ENCODE results near the gene RASA2.
A peak's percentile ranks its signal among the peaks of the same experiment; 100 is the strongest.
"Not testable (repeated sequence)": the region's sequence is repeated elsewhere in the genome, so short reads cannot be mapped to it uniquely, and the experiment has no call there.

RASA2 gene

DNA sequence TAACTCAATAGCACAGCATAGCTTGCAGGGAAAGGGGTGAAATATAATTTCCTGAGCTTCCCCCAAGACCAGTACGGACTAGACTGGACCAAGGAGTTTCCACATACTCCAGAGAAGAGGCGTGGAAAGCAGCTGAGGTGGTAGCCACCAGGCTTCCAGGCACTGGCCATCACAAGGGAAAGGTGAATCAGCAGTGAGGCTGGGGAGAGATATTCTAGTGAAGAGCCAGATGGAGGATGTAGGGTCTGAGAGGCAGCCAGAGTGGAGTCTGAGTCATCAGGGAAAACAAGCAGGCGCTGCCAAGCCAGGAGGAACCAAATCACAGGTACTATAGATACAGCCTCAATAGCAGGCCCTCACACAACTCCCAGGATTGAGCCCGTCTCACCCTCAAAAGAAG lies 9.6 kb upstream of the RASA2 start:
- Mint-ChIP-seq H3K4me1 (peaks cover 12% of the 10 kb centered on the region), H3K36me3 (no peaks in the 10 kb centered on the region), H3K27ac (no peak overlapping the region), H3K27me3 (no peaks in the 10 kb centered on the region), H3K9me3 (peaks cover 4% of the 10 kb centered on the region), H3K4me3 (no peak overlapping the region)
- ATAC-seq, result no peak

DNA sequence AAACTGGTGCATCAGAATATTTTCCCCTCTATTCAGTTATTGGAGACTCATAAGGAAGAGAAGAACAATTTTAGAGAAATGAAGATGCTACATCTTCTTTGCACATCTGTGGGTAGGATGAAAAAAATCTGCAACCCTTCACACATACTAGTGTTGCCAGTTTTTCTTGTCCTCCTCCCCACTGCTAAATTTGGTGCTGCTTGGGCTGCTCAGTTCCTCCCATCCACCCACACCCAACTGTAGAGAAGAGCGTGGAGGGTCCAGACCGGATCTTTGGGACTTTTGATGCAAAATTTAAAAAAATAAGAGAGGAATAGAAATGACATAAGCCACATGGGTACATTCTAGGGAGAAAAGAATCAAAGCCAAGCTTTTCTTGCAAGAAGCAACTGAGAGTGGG lies 8.7 kb upstream of the RASA2 start:
- Mint-ChIP-seq H3K4me3 (no peak overlapping the region), H3K36me3 (no peaks in the 10 kb centered on the region), H3K27me3 (no peaks in the 10 kb centered on the region), H3K4me1 (peaks cover 13% of the 10 kb centered on the region), H3K27ac (peak overlapping the region; percentile 4), H3K9me3 (peaks cover 4% of the 10 kb centered on the region)
- no peak for ATAC-seq

- not testable (repeated sequence) for ATAC-seq, H3K9me3 Mint-ChIP-seq, H3K36me3 Mint-ChIP-seq, H3K4me3 Mint-ChIP-seq, H3K27me3 Mint-ChIP-seq
- Mint-ChIP-seq H3K4me1 (peaks cover 19% of the 10 kb centered on the region), H3K27ac (peak overlapping the region; percentile 4)
Observed at GRCh38 chr3:141478840-141479239, 8.0 kb upstream of the RASA2 start.

DNA sequence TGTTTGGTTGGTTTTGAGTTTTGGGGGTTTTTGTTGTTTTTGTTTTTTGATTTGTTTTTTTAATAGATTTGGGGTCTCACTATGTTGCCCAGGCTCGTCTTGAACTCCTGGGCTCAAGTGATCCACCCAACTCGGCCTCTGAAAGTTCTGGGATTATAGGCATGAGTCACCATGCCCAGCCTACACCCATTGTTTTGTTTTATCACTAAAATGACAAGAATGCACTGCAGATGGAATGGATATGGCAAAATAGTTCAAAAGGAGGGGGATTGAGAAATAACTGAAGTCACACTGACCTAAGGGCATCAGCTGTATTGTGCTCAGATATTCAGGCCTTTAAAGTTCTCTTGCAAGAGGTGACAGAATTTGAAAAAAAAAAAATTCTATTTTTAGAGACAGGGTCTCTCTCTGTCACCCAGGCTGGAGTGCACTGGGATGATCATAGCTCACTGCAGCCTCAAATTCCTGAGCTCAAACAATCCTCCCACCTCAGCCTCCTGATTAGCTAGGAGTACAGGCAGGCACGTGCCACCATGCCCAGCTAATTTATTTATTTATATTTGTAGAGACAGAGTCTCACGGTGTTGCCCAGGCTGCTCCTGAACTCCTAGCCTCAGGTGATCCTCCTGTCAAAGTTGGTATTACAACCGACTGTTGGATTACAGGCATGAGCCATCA lies 4.4 kb upstream of the RASA2 start:
- no peak for ATAC-seq
- Mint-ChIP-seq H3K27ac (no peak overlapping the region), H3K4me1 (peaks cover 36% of the 10 kb centered on the region), H3K9me3 (peaks cover 4% of the 10 kb centered on the region), H3K27me3 (no peaks in the 10 kb centered on the region), H3K36me3 (no peaks in the 10 kb centered on the region), H3K4me3 (no peak overlapping the region)

DNA sequence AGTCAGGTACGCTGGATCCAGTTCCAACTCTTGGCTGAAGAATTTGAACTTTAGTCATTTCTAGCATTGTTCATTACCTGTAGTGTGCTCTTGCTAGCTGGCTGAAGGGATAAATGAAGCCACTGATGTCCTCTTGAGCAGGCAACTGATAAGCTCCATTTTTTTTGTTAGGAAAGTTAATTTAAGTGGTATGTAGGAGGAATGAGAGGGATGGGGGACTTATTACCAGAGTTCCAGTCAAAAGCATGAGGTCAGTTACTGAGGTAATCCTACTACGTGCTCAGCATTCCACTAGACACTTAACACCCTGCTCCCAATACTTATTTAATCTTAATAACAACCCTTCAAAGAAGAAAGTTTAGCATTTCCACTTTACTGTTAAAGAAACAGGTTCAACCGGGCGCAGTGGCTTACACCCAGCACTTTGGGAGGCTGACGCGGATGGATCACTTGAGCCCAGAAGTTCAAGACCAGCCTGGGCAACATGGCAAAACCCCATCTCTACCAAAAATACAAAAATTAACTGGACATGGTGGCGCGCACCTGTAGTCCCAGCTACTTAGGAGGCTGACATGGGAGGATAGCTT lies 2.0 kb upstream of the RASA2 start:
- no peak overlapping the region for H3K27ac Mint-ChIP-seq
- H3K9me3 Mint-ChIP-seq, result no peaks in the 10 kb centered on the region
- H3K4me1 Mint-ChIP-seq, result peaks cover 41% of the 10 kb centered on the region
- H3K27me3 Mint-ChIP-seq, result no peaks in the 10 kb centered on the region
- no peak for ATAC-seq
- H3K36me3 Mint-ChIP-seq, result no peaks in the 10 kb centered on the region
- no peak overlapping the region for H3K4me3 Mint-ChIP-seq

DNA sequence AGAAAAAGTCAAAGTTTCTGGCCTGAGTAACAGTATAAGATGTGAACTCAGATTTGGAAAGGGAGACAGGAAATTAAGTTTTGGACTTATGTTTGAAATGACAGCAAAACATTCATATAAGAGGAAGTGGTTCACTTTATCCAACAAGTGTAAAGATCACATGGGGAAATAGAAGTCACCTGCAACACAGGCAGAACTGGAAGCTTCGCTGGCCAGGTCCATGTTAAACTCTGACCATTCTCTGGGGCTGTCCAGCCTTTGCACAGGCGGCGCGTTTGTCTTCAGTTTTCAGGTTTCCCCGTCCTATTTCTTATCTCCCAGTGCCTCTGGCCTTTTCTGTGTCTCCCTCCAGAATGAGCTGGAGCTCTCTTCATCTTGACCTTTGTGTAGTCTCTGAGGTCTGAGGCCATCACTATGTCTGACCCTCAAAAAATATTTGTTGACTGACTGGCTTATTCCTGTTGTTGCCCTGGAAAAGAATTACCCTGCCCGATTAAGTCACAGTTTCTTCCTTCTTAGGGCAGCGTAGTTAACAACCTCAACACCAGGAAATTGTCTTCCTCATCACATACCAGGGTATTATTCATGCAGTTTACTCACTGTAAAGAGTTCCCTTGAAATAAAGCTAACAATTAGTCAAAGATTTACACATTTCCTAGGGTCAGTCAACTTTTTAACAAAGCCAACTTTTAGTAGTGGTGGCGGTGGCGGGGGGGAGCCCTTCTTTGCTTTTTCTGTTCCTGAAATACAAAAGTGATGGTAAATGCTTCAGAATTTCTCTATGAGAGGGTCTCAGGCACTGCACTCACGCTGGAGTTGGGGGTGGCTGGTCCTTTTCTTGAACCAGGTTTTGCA lies 959 bp upstream of the RASA2 start:
- Mint-ChIP-seq H3K4me3 (peak overlapping the region; percentile 83), H3K27ac (peak overlapping the region; percentile 91), H3K9me3 (no peaks in the 10 kb centered on the region), H3K27me3 (no peaks in the 10 kb centered on the region), H3K36me3 (no peaks in the 10 kb centered on the region), H3K4me1 (peaks cover 52% of the 10 kb centered on the region)
- ATAC-seq, result no peak

DNA sequence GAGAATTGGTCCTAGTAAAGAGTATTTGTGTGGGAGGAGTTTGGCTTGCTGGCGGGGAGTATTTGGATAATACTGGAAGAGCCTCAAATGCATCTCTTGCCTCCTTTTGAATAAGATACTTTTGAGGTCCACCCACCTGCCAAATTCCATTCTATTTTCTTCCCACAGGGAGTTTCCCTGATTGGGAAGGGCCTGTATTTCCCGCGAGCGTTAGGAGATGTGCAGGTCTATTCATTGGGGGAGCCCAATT lies 406 bp upstream of the RASA2 start:
- no peak for ATAC-seq
- peaks cover 57% of the 10 kb centered on the region for H3K4me1 Mint-ChIP-seq

DNA sequence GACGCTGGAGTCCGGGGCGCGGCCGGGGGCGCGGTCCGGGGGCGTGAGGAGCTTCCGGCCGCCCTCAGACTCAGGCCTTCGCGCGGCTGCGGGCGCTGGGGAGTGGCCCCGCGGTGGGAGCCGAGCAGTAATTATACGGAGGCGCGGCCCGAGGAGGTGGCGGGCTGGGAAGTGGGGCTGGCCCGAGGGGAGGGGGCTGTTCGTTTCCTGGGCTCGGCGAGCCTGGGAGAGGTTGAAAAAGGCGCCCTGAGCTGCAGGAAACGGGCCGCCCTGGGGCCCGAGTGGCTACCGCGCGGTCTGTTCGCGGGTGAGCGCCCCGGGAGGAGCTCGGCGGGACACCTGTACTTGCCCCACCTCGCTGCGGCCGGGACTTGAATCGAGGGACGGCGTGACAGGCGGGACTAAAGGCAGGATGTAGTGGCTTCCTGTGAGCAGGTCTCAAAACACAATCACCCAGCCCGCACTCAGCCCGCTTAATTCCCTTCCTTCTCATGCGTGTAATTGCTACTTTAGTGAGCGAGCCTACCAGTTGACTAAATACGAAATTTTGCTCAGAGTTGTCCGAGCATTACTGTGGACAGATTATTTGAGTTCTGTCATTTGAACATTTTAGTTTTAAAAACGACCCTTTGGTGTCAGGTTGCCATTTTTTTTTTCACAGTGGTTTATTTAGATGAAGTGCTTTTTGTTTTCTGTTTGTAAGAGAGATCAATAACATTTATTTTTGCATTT lies 860 bp downstream of the RASA2 start:
- Mint-ChIP-seq H3K36me3 (no peaks in the 10 kb centered on the region), H3K27ac (peak overlapping the region; percentile 91)
- ATAC-seq, result peak; percentile 87

More for the DNA sequence above, 406 bp upstream of the RASA2 start:
- Mint-ChIP-seq H3K4me3 (peak overlapping the region; percentile 83), H3K9me3 (no peaks in the 10 kb centered on the region), H3K27me3 (no peaks in the 10 kb centered on the region), H3K36me3 (no peaks in the 10 kb centered on the region), H3K27ac (peak overlapping the region; percentile 91)

DNA sequence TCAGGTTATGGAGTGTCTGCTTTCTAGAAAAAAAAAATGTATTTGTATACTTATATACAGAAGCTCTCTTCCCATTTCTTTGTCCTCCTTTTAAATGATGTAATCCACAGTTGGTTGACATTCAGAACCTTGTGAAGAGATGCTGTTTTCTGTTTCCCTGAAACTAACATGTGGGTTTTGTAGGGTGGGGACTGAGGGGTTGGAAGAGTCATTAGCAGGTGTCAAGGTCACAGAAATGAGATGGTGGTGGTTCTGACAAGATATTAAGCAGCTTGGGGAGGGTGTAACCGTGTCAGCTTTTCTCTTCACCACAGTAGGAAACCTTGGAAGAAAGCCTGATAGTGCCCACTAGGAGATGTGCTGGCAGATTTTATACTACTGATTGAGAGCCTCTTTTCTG lies 2.4 kb downstream of the RASA2 start:
- peaks cover 66% of the 10 kb centered on the region for H3K4me1 Mint-ChIP-seq
- no peaks in the 10 kb centered on the region for H3K27me3 Mint-ChIP-seq
- H3K36me3 Mint-ChIP-seq, result no peaks in the 10 kb centered on the region
- ATAC-seq, result no peak
- no peak overlapping the region for H3K4me3 Mint-ChIP-seq
- no peaks in the 10 kb centered on the region for H3K9me3 Mint-ChIP-seq
- peak overlapping the region; percentile 6 for H3K27ac Mint-ChIP-seq

More for the DNA sequence above, 860 bp downstream of the RASA2 start:
- peak overlapping the region; percentile 86 for H3K4me3 Mint-ChIP-seq
- H3K9me3 Mint-ChIP-seq, result no peaks in the 10 kb centered on the region
- no peaks in the 10 kb centered on the region for H3K27me3 Mint-ChIP-seq
- H3K4me1 Mint-ChIP-seq, result peaks cover 64% of the 10 kb centered on the region

DNA sequence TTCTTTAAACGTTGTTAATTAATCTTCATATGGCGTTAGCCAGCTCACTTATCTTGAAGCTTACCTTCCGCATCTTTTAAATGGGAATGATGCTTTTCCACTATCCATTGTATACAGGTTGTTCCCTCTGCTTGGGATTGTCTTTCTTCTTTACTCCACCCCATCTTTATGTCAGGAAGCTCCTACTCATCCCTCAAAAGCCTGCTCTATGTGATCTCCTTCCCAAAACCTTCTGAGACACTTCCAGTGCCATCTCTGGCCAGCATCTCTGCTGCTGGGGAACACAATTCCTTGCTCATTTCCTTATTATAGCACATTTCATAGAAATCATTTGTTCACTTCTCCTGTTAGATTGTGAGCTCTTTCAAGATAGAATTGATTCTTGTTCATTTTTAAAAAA lies 4.3 kb downstream of the RASA2 start:
- Mint-ChIP-seq H3K36me3 (peaks cover 15% of the 10 kb centered on the region), H3K9me3 (no peaks in the 10 kb centered on the region), H3K4me3 (no peak overlapping the region), H3K4me1 (peaks cover 71% of the 10 kb centered on the region), H3K27ac (peak overlapping the region; percentile 7), H3K27me3 (no peaks in the 10 kb centered on the region)
- no peak for ATAC-seq

GRCh38 chr3:141491929-141492328 lies 5.1 kb downstream of the RASA2 start:
- Mint-ChIP-seq H3K36me3 (peaks cover 23% of the 10 kb centered on the region), H3K27ac (peak overlapping the region; percentile 7), H3K4me1 (peaks cover 66% of the 10 kb centered on the region), H3K9me3 (no peaks in the 10 kb centered on the region), H3K4me3 (no peak overlapping the region), H3K27me3 (no peaks in the 10 kb centered on the region)
- no peak for ATAC-seq

GRCh38 chr3:141493184-141493583 lies 6.4 kb downstream of the RASA2 start:
- ATAC-seq, result no peak
- Mint-ChIP-seq H3K27me3 (no peaks in the 10 kb centered on the region), H3K27ac (no peak overlapping the region), H3K9me3 (no peaks in the 10 kb centered on the region), H3K36me3 (peaks cover 23% of the 10 kb centered on the region), H3K4me1 (peaks cover 64% of the 10 kb centered on the region), H3K4me3 (no peak overlapping the region)

- not testable (repeated sequence) for H3K4me3 Mint-ChIP-seq, H3K27ac Mint-ChIP-seq, H3K9me3 Mint-ChIP-seq, H3K27me3 Mint-ChIP-seq, ATAC-seq
- peaks cover 23% of the 10 kb centered on the region for H3K36me3 Mint-ChIP-seq
- peaks cover 56% of the 10 kb centered on the region for H3K4me1 Mint-ChIP-seq
Observed at GRCh38 chr3:141497589-141497988, 10.8 kb downstream of the RASA2 start.

GRCh38 chr3:141498598-141499223 lies 11.9 kb downstream of the RASA2 start:
- Mint-ChIP-seq H3K9me3 (no peaks in the 10 kb centered on the region), H3K4me3 (peak overlapping the region; percentile 43), H3K27me3 (no peaks in the 10 kb centered on the region), H3K27ac (peak overlapping the region; percentile 75), H3K4me1 (peaks cover 53% of the 10 kb centered on the region), H3K36me3 (peaks cover 23% of the 10 kb centered on the region)
- peak; percentile 98 for ATAC-seq

DNA sequence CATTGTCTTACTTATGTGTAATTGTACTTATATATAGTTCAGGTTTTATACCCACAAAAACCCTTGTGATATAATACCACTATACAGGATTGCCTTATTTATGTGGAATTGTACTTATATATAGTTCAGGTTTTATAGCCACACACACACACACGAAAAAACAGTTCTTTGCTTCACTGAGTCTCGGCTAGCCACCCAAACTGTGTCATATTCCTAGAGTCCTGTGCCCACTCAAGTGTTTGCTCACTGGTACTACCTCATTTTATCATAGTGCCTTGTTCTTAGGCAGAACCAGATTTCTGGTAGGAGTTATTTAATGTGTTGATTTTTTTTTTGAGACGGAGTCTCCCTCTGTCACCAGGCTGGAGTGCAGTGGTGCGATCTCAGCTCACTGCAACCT lies 12.5 kb downstream of the RASA2 start:
- peaks cover 47% of the 10 kb centered on the region for H3K4me1 Mint-ChIP-seq
- H3K27ac Mint-ChIP-seq, result peak overlapping the region; percentile 75
- peak; percentile 57 for ATAC-seq
- no peaks in the 10 kb centered on the region for H3K9me3 Mint-ChIP-seq
- peaks cover 23% of the 10 kb centered on the region for H3K36me3 Mint-ChIP-seq
- H3K4me3 Mint-ChIP-seq, result peak overlapping the region; percentile 43
- no peaks in the 10 kb centered on the region for H3K27me3 Mint-ChIP-seq

Data from stimulated activated memory B cell treated with anti-CD40 and anti-IgM and Interleukin-4, amounts not matched to agents 10 μg/mL and 1 μg/mL and 100 μg/mL, for 72 hours (primary cell).